Suprapubic skin (tissue), 3 donors: ENCODE results near the gene SPEG.

Experiments used
- CTCF ChIP-seq, 2 donors: fragments of 200-600 bp in 1 of 2; fragments of 450-650 bp in 1 of 2; sonication (generic) in 1 of 2; IDR thresholded peaks; one replicate each; pipeline ENCODE4 v1.5.1; 2016 to 2019; ENCODE audit warnings: antibody characterized with exemption in 2 of 2, mild to moderate bottlenecking in 1 of 2, moderate library complexity in 1 of 2
- POLR2AphosphoS5 ChIP-seq, 3 donors: sonication (generic); formaldehyde crosslinking; IDR thresholded peaks; one replicate each; pipeline ENCODE4 v1.6.1; 2017; ENCODE audit warnings: antibody characterized with exemption in 3 of 3

GRCh38 chr2:219492575-219492974 lies 57.9 kb downstream of the SPEG start:
- TF ChIP-seq POLR2AphosphoS5 (IDR thresholded peaks at IDR 0.05) (no peak), CTCF (IDR thresholded peaks at IDR 0.05) (no peak)
